GM12892 (cell line): ENCODE results near the gene BOLA3.

ENCODE experiments used
- DNase-seq: peaks from one replicate; pipeline ENCODE4 v3.0.0; 2011; ENCODE audit not compliant: insufficient read length
- FAIRE-seq: peaks from 2 replicates; lab custom pipeline; 2011; peaks lifted over from hg19 to GRCh38; lab: Jason Lieb, UNC
- POLR2A ChIP-seq: IDR thresholded peaks from 2 replicates; pipeline ENCODE4 v1.6.1; 2011; ENCODE audit warnings: low read depth, low read length, control low read depth
- POLR2AphosphoS5 ChIP-seq: IDR thresholded peaks from 2 replicates; pipeline ENCODE4 v1.6.1; 2011; ENCODE audit warnings: low read depth, low read length, control low read depth
- TAF1 ChIP-seq: IDR thresholded peaks from 2 replicates; pipeline ENCODE4 v1.6.1; 2011; ENCODE audit warnings: low read depth, mild to moderate bottlenecking, control low read depth, low read length, borderline replicate concordance

BOLA3 gene

GRCh38 chr2:74178211-74179062 is 30.7 kb upstream of the BOLA3 start, which contains the start of gene MOB1A:
Gene MOB1A, minus strand, starts transcription at chr2:74178879. Its CDS starts 205 bp downstream, at chr2:74178674.
- peak; percentile 98 for FAIRE-seq
- TF ChIP-seq POLR2A (peak; percentile 93), POLR2AphosphoS5 (peak; percentile 92), TAF1 (peak; percentile 85)
- peak; percentile 71 for DNase-seq

DNA sequence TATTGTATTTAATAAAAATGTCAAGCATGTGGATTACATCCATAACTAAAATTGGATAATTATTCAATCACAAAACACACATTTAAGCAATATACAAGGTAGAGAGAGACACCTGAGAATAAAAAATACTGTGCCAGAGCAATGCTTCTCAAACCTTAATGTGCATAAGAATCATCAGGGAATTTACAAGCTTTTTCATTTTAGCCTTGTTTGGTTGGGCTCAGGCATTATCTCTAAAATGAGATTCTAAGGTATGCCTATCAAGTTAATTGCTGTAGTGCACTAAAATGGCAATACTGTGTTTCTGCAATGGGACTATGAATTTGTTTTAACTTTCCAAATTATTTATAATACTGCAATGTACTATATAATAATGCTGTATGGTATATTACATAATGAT is 30.0 kb upstream of the BOLA3 start:
- DNase-seq (no peak), FAIRE-seq (no peak)
- TF ChIP-seq POLR2AphosphoS5 (no peak), POLR2A (no peak), TAF1 (no peak)

DNA sequence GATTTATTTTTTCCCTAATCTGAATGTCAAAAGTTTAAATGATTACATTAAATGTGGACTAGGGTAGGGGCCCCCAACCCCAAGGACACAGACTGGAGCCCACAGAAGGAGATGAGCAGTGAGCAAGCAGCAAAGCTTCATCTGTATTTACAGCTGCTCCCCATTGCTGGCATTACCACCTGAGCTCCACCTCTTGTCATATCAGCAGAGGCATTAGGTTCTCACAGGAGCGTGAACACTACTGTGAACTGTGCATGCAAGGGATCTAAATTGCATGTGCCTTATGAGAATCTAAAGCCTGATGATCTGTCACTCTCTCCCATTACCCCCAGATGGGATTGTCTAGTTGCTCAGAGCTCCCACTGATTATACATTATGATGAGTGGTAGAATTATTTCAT is 27.2 kb upstream of the BOLA3 start:
- FAIRE-seq: no peak
- no peak for TF ChIP-seq POLR2A

DNA sequence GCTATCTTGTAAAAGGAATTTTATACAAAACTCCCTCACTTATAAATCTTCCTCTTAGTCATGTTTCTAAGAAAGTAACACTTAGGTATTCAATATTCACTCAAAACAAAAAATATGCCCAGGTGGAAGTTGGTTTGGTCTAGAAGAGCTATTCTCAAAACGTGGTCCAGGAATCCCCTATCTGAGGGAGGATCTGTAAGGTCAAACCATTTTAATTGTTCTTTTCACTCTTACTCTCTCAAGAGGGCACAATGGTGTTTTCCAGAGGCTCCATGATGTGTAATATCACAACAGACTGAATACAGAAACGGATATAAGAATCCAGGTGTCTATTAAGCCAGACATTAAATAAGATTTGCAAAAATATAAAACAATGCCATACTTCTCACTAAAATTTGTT is 21.0 kb upstream of the BOLA3 start:
- TF ChIP-seq POLR2A (no peak), POLR2AphosphoS5 (no peak), TAF1 (no peak)
- DNase-seq: no peak
- FAIRE-seq: peak; percentile 56

More for the DNA sequence above, 27.2 kb upstream of the BOLA3 start:
- DNase-seq: no peak

- TF ChIP-seq POLR2AphosphoS5 (no peak), TAF1 (no peak), POLR2A (no peak)
- DNase-seq (no peak), FAIRE-seq (no peak)
These were observed 17.0 kb upstream of the BOLA3 start for GRCh38 chr2:74164761-74165160.

GRCh38 chr2:74162951-74163350 is 15.2 kb upstream of the BOLA3 start:
- FAIRE-seq: no peak
- TF ChIP-seq POLR2AphosphoS5: no peak
- no peak for TF ChIP-seq TAF1
- TF ChIP-seq POLR2A: no peak
- no peak for DNase-seq

DNA sequence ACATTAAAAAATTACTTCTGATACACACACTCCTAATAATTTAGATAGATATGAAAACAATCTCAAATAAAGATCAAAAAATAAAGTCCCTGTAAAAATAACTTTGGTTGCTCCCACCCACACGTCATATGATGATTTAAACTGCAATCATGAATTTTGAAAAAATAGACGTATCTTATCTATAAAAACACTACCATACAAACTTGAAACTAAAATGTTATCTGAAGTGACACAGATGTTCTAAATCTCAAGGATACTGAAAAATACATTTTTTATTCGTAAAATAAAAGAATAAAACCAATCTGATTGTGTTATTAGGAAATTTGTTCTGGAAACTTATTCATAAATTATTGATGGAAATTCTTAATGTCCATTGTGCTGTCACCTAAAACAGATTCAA is 8.1 kb upstream of the BOLA3 start:
- DNase-seq (no peak), FAIRE-seq (no peak)
- no peak for TF ChIP-seq TAF1
- no peak for TF ChIP-seq POLR2AphosphoS5
- TF ChIP-seq POLR2A: no peak

DNA sequence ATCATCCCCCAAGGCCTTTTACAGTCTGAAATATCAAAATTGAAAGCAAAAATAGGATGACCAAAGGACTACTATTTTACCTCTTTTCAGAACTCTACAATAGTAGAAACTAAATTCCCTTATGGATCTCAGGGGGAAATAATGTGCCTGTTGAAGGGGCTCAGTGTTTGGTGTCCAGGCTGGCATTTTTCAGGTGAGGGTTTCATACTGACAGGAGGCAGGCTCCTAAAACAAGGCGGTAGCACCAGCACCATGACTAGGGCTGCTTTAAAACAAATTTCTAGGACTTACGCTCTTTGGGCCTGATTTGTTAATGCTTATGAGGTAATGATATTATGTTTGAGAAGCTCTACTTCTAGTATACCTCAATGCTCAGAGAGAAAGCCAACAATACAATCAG is 5.2 kb upstream of the BOLA3 start:
- no peak for FAIRE-seq
- DNase-seq: no peak
- no peak for TF ChIP-seq TAF1
- peak; percentile 77 for TF ChIP-seq POLR2AphosphoS5
- TF ChIP-seq POLR2A: 0 out of 2 replicates have a peak, but pooled peaks have one; percentile 35

DNA sequence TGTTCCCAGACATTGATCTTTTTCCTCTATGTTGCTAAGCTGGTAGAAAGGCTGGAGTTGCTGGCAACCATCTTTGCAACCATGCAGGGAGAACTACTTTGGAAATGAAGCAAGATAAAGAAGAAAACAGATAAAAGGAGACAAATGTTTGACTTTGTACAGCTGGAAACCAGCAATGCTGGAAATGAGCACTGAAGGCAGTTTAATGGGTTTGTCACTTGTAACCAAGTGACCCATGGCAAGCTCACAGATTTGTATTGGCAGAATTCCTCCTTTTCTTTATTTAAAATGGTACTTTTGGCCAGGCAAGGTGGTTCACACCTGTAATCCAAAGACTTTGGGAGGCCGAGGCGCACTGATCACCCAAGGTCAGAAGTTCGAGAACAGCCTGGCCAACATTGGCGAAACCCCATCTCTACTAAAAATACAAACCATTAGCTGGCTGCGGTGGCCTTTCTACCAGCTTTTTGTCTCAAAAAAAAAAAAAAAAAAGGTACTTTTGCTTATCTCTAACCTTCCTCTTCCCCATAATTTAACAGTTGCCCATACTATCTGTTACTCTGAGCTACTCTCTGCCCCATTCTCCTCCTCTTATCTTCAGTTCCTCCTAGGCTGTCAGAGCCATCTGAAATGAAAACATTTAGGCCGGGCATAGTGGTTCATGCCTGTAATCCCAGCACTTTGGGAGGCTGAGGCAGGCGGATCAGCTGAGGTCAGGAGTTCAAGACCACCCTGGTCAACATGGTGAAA is 2.0 kb upstream of the BOLA3 start:
- DNase-seq: no peak
- no peak for FAIRE-seq
- TF ChIP-seq TAF1 (no peak), POLR2A (no peak), POLR2AphosphoS5 (no peak)

- TF ChIP-seq TAF1: no peak
- TF ChIP-seq POLR2A: no peak
- TF ChIP-seq POLR2AphosphoS5: no peak
- no peak for FAIRE-seq
- DNase-seq: no peak
These were observed 1.5 kb upstream of the BOLA3 start for GRCh38 chr2:74149247-74149525.

DNA sequence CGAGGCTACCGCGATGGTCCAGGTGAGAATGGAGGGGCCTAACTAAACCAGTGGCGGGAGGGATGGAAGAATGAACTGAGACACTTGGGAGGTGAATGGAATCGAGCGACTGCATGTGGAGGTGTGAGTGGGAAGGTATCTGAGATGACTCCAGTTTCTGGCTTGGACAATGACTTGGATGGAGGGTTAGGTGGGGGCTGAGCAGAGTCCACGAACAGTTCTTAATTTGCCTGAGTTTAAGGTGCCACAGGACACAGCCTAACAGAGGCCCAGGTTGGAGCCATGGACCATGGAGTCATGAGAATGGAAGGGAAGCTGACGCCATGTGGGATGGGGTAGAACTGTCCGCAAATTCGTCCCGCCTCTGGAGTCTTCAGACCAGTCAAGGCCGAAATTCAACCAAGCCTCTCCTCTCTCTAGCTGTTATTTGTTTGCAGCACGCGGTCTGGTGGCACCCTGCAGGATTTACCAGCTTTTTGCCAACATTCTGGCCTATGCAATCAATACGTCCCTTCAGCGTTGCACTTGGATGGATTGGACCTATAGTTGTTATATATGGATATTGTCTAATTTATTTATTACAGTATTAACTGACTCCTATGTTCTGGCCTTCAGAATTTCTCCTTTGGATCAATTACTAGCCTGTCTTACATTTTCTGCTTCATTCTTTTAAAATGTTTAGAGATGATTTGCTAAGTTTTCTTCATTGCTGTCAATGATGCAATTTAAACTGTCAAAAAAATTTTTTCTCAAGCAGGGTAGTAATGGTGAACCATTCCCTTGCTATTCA is 940 bp upstream of the BOLA3 start:
- FAIRE-seq (no peak), DNase-seq (no peak)
- TF ChIP-seq POLR2A (no peak), POLR2AphosphoS5 (no peak), TAF1 (no peak)
